Endothelial cell of umbilical vein (primary cell): ENCODE measurements around the gene NDC80. TPM values are rescaled to one million over a fixed set of nuclear protein-coding genes. Genes with fewer than 3 reads are reported as not detected.

Source experiments
- BruUV-seq: library from RNA; stranded (reverse); fragments of 400-500 nt; replicated peaks from 2 replicates; lab custom pipeline; 2021; lab: Mats Ljungman, UMichigan
- CTCF ChIA-PET: fragments of 300-600, 350-600 bp; sonication (Branson Sonifier 250); formaldehyde crosslinking; loops from one replicate; lab custom pipeline; 2021; ENCODE audit warnings: antibody characterized with exemption, inconsistent platforms; lab: Charles Lee
- POLR2A ChIA-PET: fragments of 300-600, 350-600 bp; sonication (Branson Sonifier 250); formaldehyde crosslinking; loops from one replicate; lab custom pipeline; 2021; ENCODE audit warnings: antibody characterized with exemption, inconsistent platforms; lab: Charles Lee
- DNase-seq: peaks from one replicate; pipeline ENCODE4 v3.0.0-alpha.2; 2011; ENCODE audit warnings: low read depth, low spot score
- FAIRE-seq: peaks from 2 replicates; lab custom pipeline; 2011; peaks lifted over from hg19 to GRCh38; lab: Jason Lieb, UNC
- H2AFZ ChIP-seq: 2 replicates; pipeline ENCODE4 v1.6.0; 2012; ENCODE audit warnings: low read depth, low read length, control low read depth, inconsistent platforms
- H3K27ac ChIP-seq: 2 replicates; pipeline ENCODE4 v1.5.1; 2011; ENCODE audit warnings: low read depth, mild to moderate bottlenecking, control low read depth, low read length, moderate library complexity; ENCODE audit not compliant: insufficient read depth
- H3K27me3 ChIP-seq, 2 experiments: 2 replicates each; pipeline versions ENCODE4 v1.6.0 to v1.6.1; 2011; ENCODE audit warnings: low read length in 2 of 2, mixed read lengths in 1 of 2; ENCODE audit not compliant: control insufficient read depth in 2 of 2, insufficient read depth in 2 of 2
- H3K36me3 ChIP-seq, 2 experiments: 2 replicates in 1 of 2; 3 replicates in 1 of 2; pipeline ENCODE4 v1.5.1; 2011; ENCODE audit warnings: low read length in 2 of 2, mild to moderate bottlenecking in 1 of 2, moderate library complexity in 1 of 2; ENCODE audit not compliant: control insufficient read depth in 2 of 2, insufficient read depth in 2 of 2; ENCODE audit errors: extremely low read depth in 1 of 2
- H3K4me1 ChIP-seq: 3 replicates; pipeline ENCODE4 v1.5.1; 2011; ENCODE audit warnings: mild to moderate bottlenecking, low read length; ENCODE audit not compliant: control insufficient read depth, insufficient read depth; ENCODE audit errors: extremely low read depth
- H3K4me2 ChIP-seq: 2 replicates; pipeline ENCODE4 v1.6.1; 2011; ENCODE audit warnings: low read length, control low read depth, mixed read lengths; ENCODE audit not compliant: insufficient read depth
- H3K4me3 ChIP-seq, 3 experiments: fragments of 200-600 bp in 1 of 3; sonication (generic), shearing (Covaris generic) in 1 of 3; replicated peaks in 1 of 3; 2 replicates each; pipeline ENCODE4 v1.5.1; 2011 to 2016; ENCODE audit warnings: control low read depth in 3 of 3, low read length in 3 of 3, mild to moderate bottlenecking in 2 of 3, inconsistent platforms in 1 of 3, low read depth in 1 of 3, moderate library complexity in 1 of 3; ENCODE audit not compliant: insufficient read depth in 1 of 3
- H3K79me2 ChIP-seq: 2 replicates; pipeline ENCODE4 v1.6.0; 2012; ENCODE audit warnings: low read length, inconsistent platforms; ENCODE audit not compliant: control insufficient read depth, insufficient read depth
- H3K9ac ChIP-seq: replicated peaks from 2 replicates; pipeline ENCODE3; 2011; ENCODE audit warnings: low read length, control low read depth; ENCODE audit not compliant: insufficient read depth; ENCODE audit errors: extremely low read depth
- H3K9me1 ChIP-seq: replicated peaks from 3 replicates; pipeline ENCODE4 v1.6.0; 2011; ENCODE audit warnings: mild to moderate bottlenecking, low read length; ENCODE audit not compliant: control insufficient read depth, insufficient read depth; ENCODE audit errors: extremely low read depth
- H3K9me3 ChIP-seq: replicated peaks from 2 replicates; pipeline ENCODE4 v1.5.1; 2012; ENCODE audit warnings: low read length, inconsistent platforms; ENCODE audit not compliant: control insufficient read depth, insufficient read depth
- H4K20me1 ChIP-seq: replicated peaks from 2 replicates; pipeline ENCODE3; 2011; ENCODE audit warnings: mild to moderate bottlenecking, low read length; ENCODE audit not compliant: control insufficient read depth, insufficient read depth; ENCODE audit errors: extremely low read depth
- CTCF ChIP-seq, 2 donors: IDR thresholded peaks; 1 replicate in 1 of 2; 2 replicates in 1 of 2; pipeline ENCODE4 v1.5.1; 2011; ENCODE audit warnings: low read length in 2 of 2, mild to moderate bottlenecking in 2 of 2, moderate library complexity in 2 of 2, control low read depth in 1 of 2, inconsistent platforms in 1 of 2, low read depth in 1 of 2; ENCODE audit not compliant: insufficient read depth in 1 of 2; ENCODE audit errors: extremely low read depth in 1 of 2
- EZH2 ChIP-seq: IDR thresholded peaks from 2 replicates; pipeline ENCODE4 v1.6.1; 2012; ENCODE audit warnings: borderline replicate concordance, low read depth, mild to moderate bottlenecking, moderate library complexity, low read length, inconsistent platforms; ENCODE audit not compliant: severe bottlenecking
- FOS ChIP-seq: IDR thresholded peaks from 2 replicates; pipeline ENCODE4 v1.6.1; 2011; ENCODE audit warnings: mild to moderate bottlenecking, low read length, moderate library complexity, borderline replicate concordance; ENCODE audit not compliant: insufficient read depth
- GATA2 ChIP-seq: IDR thresholded peaks from 2 replicates; pipeline ENCODE4 v1.7.0; 2011; ENCODE audit warnings: low read depth, mild to moderate bottlenecking, moderate library complexity, mixed read lengths, low read length; ENCODE audit not compliant: insufficient read length, insufficient read depth
- JUN ChIP-seq: IDR thresholded peaks from 2 replicates; pipeline ENCODE4 v1.6.1; 2011; ENCODE audit warnings: borderline replicate concordance, low read depth; ENCODE audit not compliant: insufficient read length, insufficient read depth
- MAX ChIP-seq: IDR thresholded peaks from 2 replicates; pipeline ENCODE4 v1.6.1; 2011; ENCODE audit not compliant: insufficient read depth, insufficient read length
- MYC ChIP-seq: IDR thresholded peaks from one replicate; pipeline ENCODE4 v1.6.1; 2011; ENCODE audit warnings: mild to moderate bottlenecking, low read depth, low read length
- POLR2A ChIP-seq: IDR thresholded peaks from 2 replicates; pipeline ENCODE4 v1.6.1; 2012; ENCODE audit warnings: low read depth, mild to moderate bottlenecking, control low read depth, low read length
- POLR2AphosphoS5 ChIP-seq: IDR thresholded peaks from 2 replicates; pipeline ENCODE4 v1.6.1; 2012; ENCODE audit warnings: low read depth, mild to moderate bottlenecking, control low read depth, low read length, moderate library complexity; ENCODE audit not compliant: insufficient read depth
- dilution Hi-C: fragments of 300-500 bp; cut with MboI; formaldehyde crosslinking; loops from one replicate; pipeline ENCODE4 v1.15.0; 2019; ENCODE audit warnings: low sequenced_read_pairs; ENCODE audit not compliant: extremely low pct_ligation_motif_present
- intact Hi-C: fragments of 100-400 bp; cut with micrococcal nuclease; formaldehyde crosslinking; loops from one replicate; pipeline ENCODE4 v1.10.0; 2022
- polyA plus RNA-seq, 4 experiments: library from polyadenylated mRNA; depleted of rRNA in 3 of 4; stranded (reverse) in 3 of 4; unstranded in 1 of 4; fragments of >200 nt; gene quantifications; 2 replicates each; pipeline versions ENCODE4 v1.2.1 to v1.2.3, GENCODE V29; 2011 to 2012; ENCODE audit warnings: missing spikeins in 1 of 4
- total RNA-seq: library from RNA; stranded (reverse); gene quantifications from 2 replicates; pipeline ENCODE4 v1.2.3, GENCODE V29; 2021

The NDC80 gene
- total and polyA plus RNA-seq, 2 donors (not counting 3 experiments of a cell fraction or from before 2014, with no cell fraction given): 6.2 to 43.2 TPM

- Histone ChIP-seq H3K9ac (no peak overlapping the region), H3K4me2 (no peak overlapping the region), H3K4me1 (no peaks in the 10 kb centered on the region), H3K27ac (no peak overlapping the region), H2AFZ (no peak overlapping the region), H4K20me1 (no peaks in the 10 kb centered on the region), H3K27me3 (no peaks in the 10 kb centered on the region), H3K4me3 (no peak overlapping the region), H3K36me3 (no peaks in the 10 kb centered on the region), H3K9me1 (no peaks in the 10 kb centered on the region), H3K9me3 (no peaks in the 10 kb centered on the region), H3K79me2 (no peaks in the 10 kb centered on the region)
- no peak for TF ChIP-seq GATA2
- TF ChIP-seq MAX: no peak
- TF ChIP-seq MYC: no peak
- no peak for TF ChIP-seq JUN
- no peak for TF ChIP-seq CTCF (IDR thresholded peaks at IDR 0.05; ENCODE audit: extremely low read depth in 1 of 2, insufficient read depth in 1 of 2, low read depth in 1 of 2, low read length in 2 of 2)
- TF ChIP-seq FOS: no peak
- no peak for TF ChIP-seq POLR2AphosphoS5
- TF ChIP-seq EZH2: no peak
- TF ChIP-seq POLR2A: no peak
- BruUV-seq: no TSS peak
- intact Hi-C loops (no loop called here), dilution Hi-C loops (no loop called here)
- DNase-seq: no peak
- POLR2A ChIA-PET: no interaction called here
- no peak for FAIRE-seq
- CTCF ChIA-PET: no interaction called here
These were observed 12.1 kb upstream of the NDC80 start for GRCh38 chr18:2559249-2559648.
